Hepatocyte (in vitro differentiated cells): ENCODE data around the gene GLB1L2.

Source experiments
- CTCF ChIP-seq: fragments of 200-600 bp; sonication (generic); IDR thresholded peaks from 2 replicates; pipeline ENCODE4 v1.5.1; 2016; ENCODE audit warnings: antibody characterized with exemption, mild to moderate bottlenecking; ENCODE audit not compliant: poor library complexity
- EZH2 ChIP-seq: fragments of 200-600 bp; sonication (generic); IDR thresholded peaks from 2 replicates; pipeline ENCODE4 v1.6.1; 2016; ENCODE audit warnings: antibody characterized with exemption, mild to moderate bottlenecking, borderline replicate concordance
- EZH2phosphoT487 ChIP-seq: fragments of 200-600 bp; sonication (generic); IDR thresholded peaks from one replicate; pipeline ENCODE4 v1.6.1; 2018; ENCODE audit warnings: antibody characterized with exemption, mild to moderate bottlenecking, low read depth, moderate library complexity; ENCODE audit not compliant: unreplicated experiment, severe bottlenecking

GRCh38 chr11:134390706-134391569, 59.1 kb downstream of the GLB1L2 start:
- TF ChIP-seq EZH2 = no peak
- no peak for TF ChIP-seq CTCF
- no peak for TF ChIP-seq EZH2phosphoT487
